Esophagus muscularis mucosa (tissue), 4 donors: ENCODE data around the gene CHMP6. TPM values are rescaled to one million over a fixed set of nuclear protein-coding genes. Genes with fewer than 3 reads are reported as not detected.

ENCODE experiments used
- DNase-seq: peaks from one replicate; pipeline ENCODE4 v3.0.0-alpha.2; 2017; ENCODE audit errors: extremely low spot score
- H3K27ac ChIP-seq, 4 donors: fragments of 200-600 bp; sonication (generic); replicated peaks in 1 of 4; 1 replicate in 3 of 4; 2 replicates in 1 of 4; pipeline ENCODE4 v1.5.1; 2016 to 2019; ENCODE audit warnings: mild to moderate bottlenecking in 1 of 4
- H3K27me3 ChIP-seq, 4 donors: fragments of 200-600 bp; sonication (generic); one replicate each; pipeline versions ENCODE4 v1.5.1 to v1.6.0; 2016 to 2019
- H3K36me3 ChIP-seq, 4 donors: fragments of 200-600 bp; sonication (generic); one replicate each; pipeline ENCODE4 v1.5.1; 2016 to 2019
- H3K4me1 ChIP-seq, 4 donors: fragments of 200-600 bp; sonication (generic); one replicate each; pipeline ENCODE4 v1.5.1; 2016 to 2019
- H3K4me3 ChIP-seq, 4 donors: fragments of 200-600 bp; sonication (generic); 1 replicate in 2 of 4; 2 replicates in 2 of 4; pipeline ENCODE4 v1.5.1; 2016 to 2019; ENCODE audit warnings: mild to moderate bottlenecking in 4 of 4, moderate library complexity in 1 of 4
- H3K9me3 ChIP-seq, 4 donors: fragments of 200-600 bp; sonication (generic); 1 replicate in 3 of 4; 2 replicates in 1 of 4; pipeline ENCODE4 v1.5.1; 2016 to 2019
- EP300 ChIP-seq: sonication (generic); formaldehyde crosslinking; IDR thresholded peaks from one replicate; pipeline ENCODE4 v1.6.1; 2017; ENCODE audit warnings: antibody characterized with exemption
- POLR2A ChIP-seq: fragments of 450-650 bp; IDR thresholded peaks from one replicate; pipeline ENCODE4 v1.6.1; 2017; ENCODE audit warnings: antibody characterized with exemption, moderate library complexity, mild to moderate bottlenecking, low read depth
- POLR2AphosphoS5 ChIP-seq, 2 donors: sonication (generic); formaldehyde crosslinking; IDR thresholded peaks; one replicate each; pipeline ENCODE4 v1.6.1; 2017; ENCODE audit warnings: antibody characterized with exemption in 2 of 2
- WGBS: methylation state at CpG from one replicate; pipeline ENCODE4 v1.1.5; 2018; 5-methylcytosine and 5-hydroxymethylcytosine counted together
- intact Hi-C: fragments of 100-400 bp; cut with DNase I; formaldehyde crosslinking; loops from one replicate; pipeline ENCODE4 v1.15.1; 2023
- total RNA-seq, 4 donors: library from RNA; depleted of rRNA; stranded (reverse); fragments of >200 nt; gene quantifications; one replicate each; pipeline versions ENCODE4 v1.1.0 to v1.2.1, GENCODE V29; 2016
- TF ChIP-seq, protein P1 (sequence below), 3 experiments: fragments of 200-600 bp in 2 of 3; fragments of 450-650 bp in 1 of 3; sonication (generic) in 2 of 3; IDR thresholded peaks; one replicate each; pipeline ENCODE4 v1.5.1; 2017 to 2019; ENCODE audit warnings: antibody characterized with exemption in 3 of 3, mild to moderate bottlenecking in 2 of 3, moderate library complexity in 1 of 3

The CHMP6 gene
- total RNA-seq, 4 donors from 2014 or later: 17.6 to 29.2 (median 25.8) TPM

GRCh38 chr17:81025741-81026129, 34.1 kb downstream of the CHMP6 start:
- Histone ChIP-seq H3K4me1 (peaks cover 15 to 63% (median 54%) of the 10 kb centered on the region in 4 donors), H3K36me3 (peaks cover 0 to 3% (median under 1%) of the 10 kb centered on the region in 4 donors), H3K4me3 (no peak overlapping the region), H3K9me3 (no peaks in the 10 kb centered on the region), H3K27ac (peak overlapping the region; percentile 51 to 70 (median 61)), H3K27me3 (peaks cover 0 to 17% (median 7%) of the 10 kb centered on the region in 4 donors)
- 66% methylated on average over 9 of the region's 22 CpGs for WGBS
- no peak for DNase-seq
- TF ChIP-seq POLR2AphosphoS5 (IDR thresholded peaks at IDR 0.05): no peak
- TF ChIP-seq EP300: no peak
- TF ChIP-seq, protein P1, sequence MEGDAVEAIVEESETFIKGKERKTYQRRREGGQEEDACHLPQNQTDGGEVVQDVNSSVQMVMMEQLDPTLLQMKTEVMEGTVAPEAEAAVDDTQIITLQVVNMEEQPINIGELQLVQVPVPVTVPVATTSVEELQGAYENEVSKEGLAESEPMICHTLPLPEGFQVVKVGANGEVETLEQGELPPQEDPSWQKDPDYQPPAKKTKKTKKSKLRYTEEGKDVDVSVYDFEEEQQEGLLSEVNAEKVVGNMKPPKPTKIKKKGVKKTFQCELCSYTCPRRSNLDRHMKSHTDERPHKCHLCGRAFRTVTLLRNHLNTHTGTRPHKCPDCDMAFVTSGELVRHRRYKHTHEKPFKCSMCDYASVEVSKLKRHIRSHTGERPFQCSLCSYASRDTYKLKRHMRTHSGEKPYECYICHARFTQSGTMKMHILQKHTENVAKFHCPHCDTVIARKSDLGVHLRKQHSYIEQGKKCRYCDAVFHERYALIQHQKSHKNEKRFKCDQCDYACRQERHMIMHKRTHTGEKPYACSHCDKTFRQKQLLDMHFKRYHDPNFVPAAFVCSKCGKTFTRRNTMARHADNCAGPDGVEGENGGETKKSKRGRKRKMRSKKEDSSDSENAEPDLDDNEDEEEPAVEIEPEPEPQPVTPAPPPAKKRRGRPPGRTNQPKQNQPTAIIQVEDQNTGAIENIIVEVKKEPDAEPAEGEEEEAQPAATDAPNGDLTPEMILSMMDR (IDR thresholded peaks at IDR 0.05): no peak
- no peak for TF ChIP-seq POLR2A
- intact Hi-C loops: no loop called here

- intact Hi-C loops: no loop called here
Observed at GRCh38 chr17:81026266-81027036, 34.8 kb downstream of the CHMP6 start.

DNA sequence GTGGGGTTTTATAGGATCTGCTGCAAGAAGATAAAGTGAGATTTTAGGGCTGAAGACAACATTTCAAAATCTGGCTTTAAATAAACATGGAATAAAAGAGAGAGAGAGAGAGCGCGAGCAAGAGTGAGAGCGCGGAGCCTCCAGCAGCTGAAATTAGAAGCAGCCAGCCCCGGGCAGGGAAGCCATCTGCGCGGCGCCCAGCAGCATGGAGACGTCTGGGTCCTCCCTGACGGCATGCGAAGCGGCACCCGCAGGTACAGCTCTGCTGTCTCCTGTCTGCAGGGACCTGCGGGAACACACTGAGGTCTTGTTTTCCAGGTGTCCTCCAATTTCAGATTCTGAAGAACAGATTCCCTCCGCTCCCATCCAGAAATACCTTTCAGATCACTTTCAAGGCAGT, 35.4 kb downstream of the CHMP6 start:
- intact Hi-C loops: no loop called here
- Histone ChIP-seq H3K4me1 (peaks cover 19 to 50% (median 44%) of the 10 kb centered on the region in 4 donors), H3K36me3 (peaks cover 0 to 15% (median 4%) of the 10 kb centered on the region in 4 donors), H3K9me3 (no peaks in the 10 kb centered on the region), H3K27me3 (peaks cover 0 to 17% (median 7%) of the 10 kb centered on the region in 4 donors), H3K4me3 (peak overlapping the region in 3 of 4 donors; percentile 16 to 20 (median 18)), H3K27ac (peak overlapping the region in 2 of 4 donors; percentile 59 to 70)
- DNase-seq: no peak
- TF ChIP-seq POLR2A (no peak), EP300 (no peak), POLR2AphosphoS5 (IDR thresholded peaks at IDR 0.05) (no peak)
- TF ChIP-seq, protein P1 (IDR thresholded peaks at IDR 0.05): no peak
- WGBS: 35% methylated on average over 15 of the region's 15 CpGs

More at GRCh38 chr17:81026266-81027036, 34.8 kb downstream of the CHMP6 start:
- DNase-seq: no peak
- Histone ChIP-seq H3K36me3 (peaks cover 0 to 10% (median 4%) of the 10 kb centered on the region in 4 donors), H3K4me1 (peaks cover 15 to 56% (median 47%) of the 10 kb centered on the region in 4 donors), H3K27ac (peak overlapping the region; percentile 51 to 70 (median 61)), H3K4me3 (peak overlapping the region in 3 of 4 donors; percentile 16 to 20 (median 18)), H3K9me3 (no peaks in the 10 kb centered on the region), H3K27me3 (peaks cover 0 to 17% (median 7%) of the 10 kb centered on the region in 4 donors)
- WGBS: 61% methylated on average over 31 of the region's 31 CpGs
- no peak for TF ChIP-seq POLR2AphosphoS5 (IDR thresholded peaks at IDR 0.05)
- TF ChIP-seq, protein P1 (IDR thresholded peaks at IDR 0.05): no peak
- no peak for TF ChIP-seq POLR2A
- TF ChIP-seq EP300: no peak

GRCh38 chr17:81027591-81028505, 36.2 kb downstream of the CHMP6 start:
- Histone ChIP-seq H3K27ac (no peak overlapping the region), H3K36me3 (peaks cover 0 to 23% (median 8%) of the 10 kb centered on the region in 4 donors), H3K4me3 (peak overlapping the region in 1 of 4 donors; percentile 16), H3K4me1 (peaks cover 27 to 57% (median 47%) of the 10 kb centered on the region in 4 donors), H3K9me3 (no peaks in the 10 kb centered on the region), H3K27me3 (peaks cover 0 to 17% (median 7%) of the 10 kb centered on the region in 4 donors)
- DNase-seq: no peak
- TF ChIP-seq, protein P1 (IDR thresholded peaks at IDR 0.05): no peak
- no peak for TF ChIP-seq EP300
- TF ChIP-seq POLR2AphosphoS5 (IDR thresholded peaks at IDR 0.05): no peak
- no peak for TF ChIP-seq POLR2A
- WGBS: 57% methylated on average over 34 of the region's 37 CpGs
- intact Hi-C loops: no loop called here
